ENCODE measurements around the gene HES7.

Gene HES7

DNA sequence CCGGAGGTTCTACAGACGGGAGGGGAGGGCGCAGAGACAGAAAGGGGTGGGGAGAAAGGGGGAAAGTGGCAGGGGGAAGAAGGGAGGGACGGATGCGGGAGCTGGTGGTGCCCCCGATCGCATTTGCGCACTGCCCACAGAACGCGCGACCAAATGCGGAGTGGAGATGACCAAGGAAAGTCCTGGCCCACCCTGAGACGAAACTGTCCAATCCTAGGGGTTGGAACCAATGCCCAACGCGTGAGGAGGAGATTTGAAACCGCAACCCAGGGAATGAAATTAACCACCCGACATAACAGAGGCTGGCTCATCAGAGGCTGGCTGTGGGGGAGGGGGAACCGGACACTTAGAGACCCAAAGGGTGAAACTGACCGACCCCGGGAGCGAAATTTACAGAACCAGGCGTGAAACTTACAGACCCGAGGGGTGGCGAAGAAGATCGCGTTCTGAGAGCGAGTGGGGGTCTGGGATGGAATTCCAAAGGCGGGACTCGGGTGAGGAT lies 1.4 kb downstream of the HES7 start:
- H3F3A ChIP-seq (ENCODE audit: low read depth), result peaks cover 15% of the 10 kb centered on the region
- H3K9me2 ChIP-seq (replicated peaks; ENCODE audit: low read depth, low read length), result no peaks in the 10 kb centered on the region
- H3K9me3 ChIP-seq (ENCODE audit: insufficient read depth, low read depth, low read length), result no peaks in the 10 kb centered on the region
- no peaks in the 10 kb centered on the region for H3K36me3 ChIP-seq (ENCODE audit: insufficient read depth, low read length)
- peaks cover 7% of the 10 kb centered on the region for H3K27me3 ChIP-seq (ENCODE audit: insufficient read depth, low read length, poor library complexity, severe bottlenecking)
- H2AFZ ChIP-seq (ENCODE audit: low read length), result peak overlapping the region; percentile 72; the same call in 1 of the 2 replicates
- no peaks in the 10 kb centered on the region for H3K79me2 ChIP-seq (ENCODE audit: insufficient read depth, low read length)
- no peak for TF ChIP-seq EZH2phosphoT487 (IDR thresholded peaks at IDR 0.05; ENCODE audit: borderline replicate concordance)
- TF ChIP-seq, protein P1, sequence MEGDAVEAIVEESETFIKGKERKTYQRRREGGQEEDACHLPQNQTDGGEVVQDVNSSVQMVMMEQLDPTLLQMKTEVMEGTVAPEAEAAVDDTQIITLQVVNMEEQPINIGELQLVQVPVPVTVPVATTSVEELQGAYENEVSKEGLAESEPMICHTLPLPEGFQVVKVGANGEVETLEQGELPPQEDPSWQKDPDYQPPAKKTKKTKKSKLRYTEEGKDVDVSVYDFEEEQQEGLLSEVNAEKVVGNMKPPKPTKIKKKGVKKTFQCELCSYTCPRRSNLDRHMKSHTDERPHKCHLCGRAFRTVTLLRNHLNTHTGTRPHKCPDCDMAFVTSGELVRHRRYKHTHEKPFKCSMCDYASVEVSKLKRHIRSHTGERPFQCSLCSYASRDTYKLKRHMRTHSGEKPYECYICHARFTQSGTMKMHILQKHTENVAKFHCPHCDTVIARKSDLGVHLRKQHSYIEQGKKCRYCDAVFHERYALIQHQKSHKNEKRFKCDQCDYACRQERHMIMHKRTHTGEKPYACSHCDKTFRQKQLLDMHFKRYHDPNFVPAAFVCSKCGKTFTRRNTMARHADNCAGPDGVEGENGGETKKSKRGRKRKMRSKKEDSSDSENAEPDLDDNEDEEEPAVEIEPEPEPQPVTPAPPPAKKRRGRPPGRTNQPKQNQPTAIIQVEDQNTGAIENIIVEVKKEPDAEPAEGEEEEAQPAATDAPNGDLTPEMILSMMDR (conservative IDR thresholded peaks at IDR 0.05; ENCODE audit: low read length), result no peak
- peak overlapping the region; percentile 46 for H3K9ac ChIP-seq (ENCODE audit: low read depth, low read length, poor library complexity, severe bottlenecking)
- H4K20me1 ChIP-seq (ENCODE audit: insufficient read depth, low read length, poor library complexity, severe bottlenecking), result no peaks in the 10 kb centered on the region
- H3K4me2 ChIP-seq (ENCODE audit: low read depth, low read length, poor library complexity, severe bottlenecking), result peak overlapping the region; percentile 93
- peaks cover 49% of the 10 kb centered on the region for H3K4me1 ChIP-seq (ENCODE audit: insufficient read depth, low read length, poor library complexity, severe bottlenecking)
- H3K4me3 ChIP-seq (ENCODE audit: low read length, poor library complexity, severe bottlenecking), result peak overlapping the region; percentile 91

DNA sequence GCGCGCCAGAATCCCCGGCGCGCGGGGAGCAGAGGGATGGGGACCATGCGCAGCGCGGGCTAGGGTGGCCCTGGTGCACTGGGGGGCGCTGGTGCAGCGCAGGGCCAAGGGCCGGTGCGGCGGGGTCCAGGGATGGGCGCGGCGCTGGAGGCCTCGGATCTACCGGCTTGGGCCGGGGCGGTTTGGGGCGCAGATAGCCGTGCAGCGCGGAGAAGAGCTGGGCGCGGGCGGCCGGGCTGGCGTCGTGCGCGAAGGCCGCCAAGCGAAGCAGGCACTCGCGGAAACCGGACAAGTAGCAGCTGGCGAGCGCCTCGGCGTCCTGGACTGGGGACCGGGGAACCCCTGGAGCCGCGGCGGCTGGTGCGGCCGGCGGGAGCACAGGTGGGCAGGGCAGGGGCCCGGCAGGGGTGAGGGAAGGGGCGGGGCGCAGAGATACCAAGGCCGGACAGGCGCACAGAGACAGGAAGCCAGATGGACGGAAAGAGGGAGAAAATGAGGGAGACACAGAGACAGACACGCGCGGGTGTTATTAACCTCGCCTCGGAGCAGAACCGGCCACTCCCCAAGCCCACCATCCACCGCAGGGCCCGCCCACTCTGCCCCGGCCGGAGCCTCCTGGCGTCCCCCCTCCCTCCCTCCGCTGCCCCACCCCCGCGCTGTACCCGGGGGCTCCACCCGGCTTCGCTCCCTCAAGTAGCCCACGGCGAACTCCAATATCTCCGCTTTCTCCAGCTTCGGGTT lies 2.1 kb downstream of the HES7 start:
- Histone ChIP-seq H3K79me2 (ENCODE audit: insufficient read depth, low read length) (no peaks in the 10 kb centered on the region), H3K4me2 (ENCODE audit: low read depth, low read length, poor library complexity, severe bottlenecking) (peak overlapping the region; percentile 93), H3K9me2 (replicated peaks; ENCODE audit: low read depth, low read length) (no peaks in the 10 kb centered on the region), H3F3A (ENCODE audit: low read depth) (peaks cover 15% of the 10 kb centered on the region), H3K9ac (ENCODE audit: low read depth, low read length, poor library complexity, severe bottlenecking) (peak overlapping the region; percentile 46), H4K20me1 (ENCODE audit: insufficient read depth, low read length, poor library complexity, severe bottlenecking) (no peaks in the 10 kb centered on the region), H2AFZ (ENCODE audit: low read length) (peak overlapping the region; percentile 72), H3K9me3 (ENCODE audit: insufficient read depth, low read depth, low read length) (no peaks in the 10 kb centered on the region), H3K36me3 (ENCODE audit: insufficient read depth, low read length) (no peaks in the 10 kb centered on the region), H3K4me3 (ENCODE audit: low read length, poor library complexity, severe bottlenecking) (peak overlapping the region; percentile 91), H3K4me1 (ENCODE audit: insufficient read depth, low read length, poor library complexity, severe bottlenecking) (peaks cover 44% of the 10 kb centered on the region), H3K27me3 (ENCODE audit: insufficient read depth, low read length, poor library complexity, severe bottlenecking) (peaks cover 7% of the 10 kb centered on the region)
- no peak for TF ChIP-seq EZH2phosphoT487 (IDR thresholded peaks at IDR 0.05; ENCODE audit: borderline replicate concordance)
- TF ChIP-seq, protein P1 (conservative IDR thresholded peaks at IDR 0.05; ENCODE audit: low read length), result peak; percentile 67

DNA sequence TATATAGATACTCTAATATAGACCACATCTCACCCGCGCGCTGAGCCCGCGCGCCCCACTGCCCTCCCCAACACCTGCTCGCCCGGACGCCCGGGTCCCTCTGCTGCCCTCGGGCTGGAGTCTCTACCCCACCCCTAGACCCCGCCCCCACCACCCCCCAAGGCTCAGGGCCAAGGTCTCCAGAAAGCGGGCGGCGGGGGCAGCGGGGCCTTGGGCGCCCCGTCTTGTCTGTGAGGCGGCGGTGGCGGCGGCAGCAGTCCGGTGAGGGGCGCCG lies 2.6 kb downstream of the HES7 start:
- Histone ChIP-seq H3K9me2 (replicated peaks; ENCODE audit: low read depth, low read length) (no peaks in the 10 kb centered on the region), H3K9me3 (ENCODE audit: insufficient read depth, low read depth, low read length) (no peaks in the 10 kb centered on the region), H3K79me2 (ENCODE audit: insufficient read depth, low read length) (no peaks in the 10 kb centered on the region), H3K4me2 (ENCODE audit: low read depth, low read length, poor library complexity, severe bottlenecking) (peak overlapping the region; percentile 93), H3K9ac (ENCODE audit: low read depth, low read length, poor library complexity, severe bottlenecking) (peak overlapping the region; percentile 71), H2AFZ (ENCODE audit: low read length) (no peak overlapping the region), H3K4me1 (ENCODE audit: insufficient read depth, low read length, poor library complexity, severe bottlenecking) (peaks cover 42% of the 10 kb centered on the region), H3F3A (ENCODE audit: low read depth) (peaks cover 15% of the 10 kb centered on the region), H3K4me3 (ENCODE audit: low read length, poor library complexity, severe bottlenecking) (peak overlapping the region; percentile 91), H3K27me3 (ENCODE audit: insufficient read depth, low read length, poor library complexity, severe bottlenecking) (peaks cover 7% of the 10 kb centered on the region), H3K36me3 (ENCODE audit: insufficient read depth, low read length) (no peaks in the 10 kb centered on the region), H4K20me1 (ENCODE audit: insufficient read depth, low read length, poor library complexity, severe bottlenecking) (no peaks in the 10 kb centered on the region)
- TF ChIP-seq EZH2phosphoT487 (IDR thresholded peaks at IDR 0.05; ENCODE audit: borderline replicate concordance), result no peak
- TF ChIP-seq, protein P1 (conservative IDR thresholded peaks at IDR 0.05; ENCODE audit: low read length), result no peak

All from Loucy (cell line).